Psoas muscle (tissue), 8 donors: ENCODE data around the gene KLF6. TPM values are rescaled to one million over a fixed set of nuclear protein-coding genes. Genes with fewer than 3 reads are reported as not detected.

Source experiments
- ATAC-seq, 4 donors: fragments of 200-7000 bp; cut with Tn5 transposase; one replicate each; pipeline ENCODE4 v1.9.1; 2020; ENCODE audit warnings: moderate library complexity in 3 of 4, mild to moderate bottlenecking in 2 of 4
- DNase-seq, 2 donors: peaks; one replicate each; pipeline ENCODE4 v3.0.0-alpha.2; 2020
- H3K27ac ChIP-seq: fragments of 200-600 bp; one replicate; pipeline ENCODE4 v1.8.0; 2022
- H3K27me3 ChIP-seq, 3 donors: fragments of 200-600 bp in 1 of 3; one replicate each; pipeline versions ENCODE4 v1.6.1 to v1.8.0; 2013 to 2022; ENCODE audit warnings: low read length in 2 of 3, mild to moderate bottlenecking in 2 of 3, moderate library complexity in 1 of 3; ENCODE audit not compliant: insufficient read depth in 3 of 3
- H3K36me3 ChIP-seq, 2 donors: fragments of 200-600 bp in 1 of 2; one replicate each; pipeline versions ENCODE4 v1.6.1 to v1.8.0; 2013 to 2022; ENCODE audit warnings: low read depth in 1 of 2, mild to moderate bottlenecking in 1 of 2, moderate library complexity in 1 of 2; ENCODE audit not compliant: insufficient read depth in 1 of 2
- H3K4me1 ChIP-seq: fragments of 200-600 bp; one replicate; pipeline ENCODE4 v1.8.0; 2022
- H3K4me3 ChIP-seq: fragments of 200-600 bp; one replicate; pipeline ENCODE4 v1.8.0; 2022; ENCODE audit warnings: mild to moderate bottlenecking
- H3K9me3 ChIP-seq: fragments of 200-600 bp; one replicate; pipeline ENCODE4 v1.8.0; 2022
- WGBS, 3 donors: extraction: QIAGEN DNeasy Blood & Tissue Kit; methylation state at CpG; one replicate each; pipeline versions ENCODE4 v1.1.6 to v1.1.7; 2013; 5-methylcytosine and 5-hydroxymethylcytosine counted together
- intact Hi-C, 2 donors: fragments of 100-400 bp; cut with DNase I; formaldehyde crosslinking; loops; one replicate each; pipeline versions ENCODE4 v1.11.0 to v1.14.2; 2022
- polyA plus RNA-seq, 3 donors: library from polyadenylated mRNA; stranded (reverse); fragments of 200-250 nt; gene quantifications; one replicate each; pipeline ENCODE4 v1.2.3, GENCODE V29; 2013
- total RNA-seq, 4 donors: library from RNA; stranded (reverse); fragmentation: NEBNext Ultra II Directional in 2 of 4; extraction: Animal tissue kit (Norgen Biotek cat#: 25700) in 2 of 4; gene quantifications; one replicate each; pipeline versions ENCODE4 v1.2.1 to v1.2.4, GENCODE V29; 2021 to 2023
- TF ChIP-seq, protein P1 (sequence below): fragments of 200-600 bp; IDR thresholded peaks from one replicate; pipeline ENCODE4 v1.8.0; 2022; ENCODE audit warnings: antibody characterized with exemption
- donor health status: healthy with polysubstance abuse.
- donor health status: DM: no; HTN: no; CAD: no; lungs with moderate emphysema.
- donor health status: Bipolar disorder and iron deficiency.
- donor health status: healthy.
- donor health status: DM: yes; HTN: yes; CAD: no.
- donor health status: DM: no; HTN: no; CAD: no.
- donor health status: DM: no; HTN: no; CAD: no.
- donor health status: DM: yes; HTN: yes; CAD: no.

Gene KLF6
- total and polyA plus RNA-seq, 7 donors, result 30.4 to 296 (median 135) TPM

DNA sequence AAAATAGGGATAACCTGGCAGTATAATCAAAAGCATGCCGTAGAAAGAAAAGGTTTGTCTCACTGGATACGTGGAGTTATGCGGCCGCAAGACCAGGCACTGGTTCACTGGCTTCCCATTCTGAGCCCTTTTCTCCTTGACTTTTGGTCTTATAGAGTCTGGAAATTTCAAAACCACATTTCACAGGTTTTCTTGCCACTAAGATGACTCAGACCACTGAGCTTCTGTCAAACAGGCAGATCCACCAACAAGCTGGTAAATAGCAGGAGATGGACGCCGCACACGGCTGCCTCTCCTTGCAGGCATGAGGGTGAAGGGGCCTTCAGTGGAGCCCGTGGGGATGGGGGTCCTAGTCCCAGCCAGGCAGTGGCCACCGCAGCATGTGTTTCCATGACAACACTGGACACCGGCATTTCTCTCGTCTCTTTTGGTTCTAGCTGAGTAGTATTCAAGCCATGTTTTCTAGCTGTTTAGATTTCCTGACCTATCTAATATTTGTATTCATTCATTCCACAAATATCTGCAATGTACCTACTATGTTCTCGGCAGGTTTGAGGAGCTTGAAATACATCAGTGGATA lies 55.5 kb downstream of the KLF6 start:
- DNase-seq (no peak), ATAC-seq (no peak)
- Histone ChIP-seq H3K9me3 (no peaks in the 10 kb centered on the region), H3K4me1 (no peaks in the 10 kb centered on the region), H3K27me3 (no peaks in the 10 kb centered on the region), H3K36me3 (no peaks in the 10 kb centered on the region), H3K27ac (no peak overlapping the region), H3K4me3 (no peak overlapping the region)
- WGBS, 3 donors, result 88 to 95% (median 89%) methylated on average over 12 of the region's 12 CpGs
- TF ChIP-seq, protein P1, sequence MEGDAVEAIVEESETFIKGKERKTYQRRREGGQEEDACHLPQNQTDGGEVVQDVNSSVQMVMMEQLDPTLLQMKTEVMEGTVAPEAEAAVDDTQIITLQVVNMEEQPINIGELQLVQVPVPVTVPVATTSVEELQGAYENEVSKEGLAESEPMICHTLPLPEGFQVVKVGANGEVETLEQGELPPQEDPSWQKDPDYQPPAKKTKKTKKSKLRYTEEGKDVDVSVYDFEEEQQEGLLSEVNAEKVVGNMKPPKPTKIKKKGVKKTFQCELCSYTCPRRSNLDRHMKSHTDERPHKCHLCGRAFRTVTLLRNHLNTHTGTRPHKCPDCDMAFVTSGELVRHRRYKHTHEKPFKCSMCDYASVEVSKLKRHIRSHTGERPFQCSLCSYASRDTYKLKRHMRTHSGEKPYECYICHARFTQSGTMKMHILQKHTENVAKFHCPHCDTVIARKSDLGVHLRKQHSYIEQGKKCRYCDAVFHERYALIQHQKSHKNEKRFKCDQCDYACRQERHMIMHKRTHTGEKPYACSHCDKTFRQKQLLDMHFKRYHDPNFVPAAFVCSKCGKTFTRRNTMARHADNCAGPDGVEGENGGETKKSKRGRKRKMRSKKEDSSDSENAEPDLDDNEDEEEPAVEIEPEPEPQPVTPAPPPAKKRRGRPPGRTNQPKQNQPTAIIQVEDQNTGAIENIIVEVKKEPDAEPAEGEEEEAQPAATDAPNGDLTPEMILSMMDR, result no peak
- intact Hi-C loops, result no loop called here

DNA sequence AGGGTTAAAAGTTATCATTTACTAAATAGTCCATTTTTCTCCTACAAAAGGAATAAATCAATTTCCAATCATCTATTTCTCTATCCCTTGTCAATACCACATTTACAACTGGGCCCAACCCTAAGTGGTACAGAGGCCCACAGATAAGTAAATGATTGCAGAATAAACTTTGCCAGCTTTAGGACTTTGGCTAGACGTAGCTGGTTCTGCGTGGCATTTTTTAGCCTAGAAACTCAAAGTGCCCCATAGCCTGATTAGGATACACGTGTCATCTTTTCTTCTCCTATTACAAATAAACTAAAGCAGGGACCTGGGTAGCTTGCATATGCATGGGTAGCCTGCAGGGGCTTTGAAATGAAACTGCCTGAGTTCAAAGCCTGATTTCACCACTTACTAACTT lies 56.4 kb downstream of the KLF6 start:
- no peak for ATAC-seq
- Histone ChIP-seq H3K27ac (no peak overlapping the region), H3K4me1 (no peaks in the 10 kb centered on the region), H3K4me3 (no peak overlapping the region), H3K27me3 (no peaks in the 10 kb centered on the region), H3K9me3 (no peaks in the 10 kb centered on the region), H3K36me3 (no peaks in the 10 kb centered on the region)
- intact Hi-C loops, result no loop called here
- WGBS, 3 donors, result 85 to 88% (median 86%) methylated on average over 3 of the region's 3 CpGs
- no peak for DNase-seq
- TF ChIP-seq, protein P1, result no peak

DNA sequence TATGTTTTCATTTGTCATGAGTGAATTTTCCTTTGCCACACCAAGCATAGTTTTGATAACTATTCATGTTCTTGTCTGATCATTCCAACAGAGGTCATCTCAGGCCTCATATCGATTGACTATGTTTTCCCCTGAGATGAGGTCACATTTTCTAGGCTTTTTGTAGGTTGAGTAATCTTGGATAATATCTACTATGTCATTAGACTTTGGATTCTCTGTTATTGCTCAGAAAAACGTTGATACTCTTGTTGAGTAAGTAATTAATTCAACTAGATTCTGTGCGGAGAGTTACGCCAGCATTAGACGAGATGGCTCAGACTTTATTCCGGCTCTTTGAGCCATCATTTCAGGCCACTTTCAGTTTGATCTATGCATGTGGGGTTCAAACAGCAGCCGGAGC lies 57.7 kb downstream of the KLF6 start:
- H3K4me1 ChIP-seq, result no peaks in the 10 kb centered on the region
- 84 to 88% (median 85%) methylated on average over 7 of the region's 7 CpGs for WGBS, 3 donors
- TF ChIP-seq, protein P1, result no peak
- no peak for DNase-seq
- no peaks in the 10 kb centered on the region for H3K27me3 ChIP-seq
- no peak overlapping the region for H3K27ac ChIP-seq
- no peak for ATAC-seq
- no peaks in the 10 kb centered on the region for H3K9me3 ChIP-seq
- H3K36me3 ChIP-seq, result no peaks in the 10 kb centered on the region
- no peak overlapping the region for H3K4me3 ChIP-seq
- intact Hi-C loops, result no loop called here
